Natural killer cell (primary cell): ENCODE results near the gene NKD1. TPM values are rescaled to one million over a fixed set of nuclear protein-coding genes. Genes with fewer than 3 reads are reported as not detected.

ENCODE experiments used
- ATAC-seq, 3 donors: fragments of 150-1000 bp in 2 of 3; fragments of 200-7000 bp in 1 of 3; cut with Tn5 transposase; 1 replicate in 1 of 3; 2 replicates in 2 of 3; pipeline ENCODE4 v1.10.0; 2021; ENCODE audit warnings: mild to moderate bottlenecking in 2 of 3, moderate library complexity in 2 of 3
- DNase-seq, 2 donors: peaks; one replicate each; pipeline versions ENCODE4 v3.0.0 to v3.0.0-alpha.2; 2013 to 2021; ENCODE audit warnings: mixed read lengths in 1 of 2
- H3K27ac ChIP-seq: one replicate; pipeline ENCODE4 v1.5.1; 2013; ENCODE audit warnings: mild to moderate bottlenecking, low read length
- H3K27me3 ChIP-seq: one replicate; pipeline ENCODE4 v1.6.1; 2013; ENCODE audit warnings: low read length; ENCODE audit not compliant: control insufficient read depth, insufficient read depth
- H3K36me3 ChIP-seq: one replicate; pipeline ENCODE4 v1.6.1; 2013; ENCODE audit warnings: low read length; ENCODE audit not compliant: control insufficient read depth, insufficient read depth
- H3K4me1 ChIP-seq: one replicate; pipeline ENCODE4 v1.6.1; 2013; ENCODE audit warnings: low read length; ENCODE audit not compliant: control insufficient read depth, insufficient read depth
- H3K4me3 ChIP-seq: one replicate; pipeline ENCODE4 v1.5.1; 2013; ENCODE audit warnings: low read length
- H3K9me3 ChIP-seq: one replicate; pipeline ENCODE4 v1.6.1; 2013; ENCODE audit warnings: low read length; ENCODE audit not compliant: control insufficient read depth, insufficient read depth
- H3K27ac Mint-ChIP-seq, 2 donors: one replicate each; pipeline ENCODE4 v1.8.0; 2022; ENCODE audit warnings: mild to moderate bottlenecking in 2 of 2, mixed read lengths in 2 of 2, moderate library complexity in 1 of 2
- H3K27me3 Mint-ChIP-seq, 2 donors: one replicate each; pipeline ENCODE4 v1.8.0; 2022; ENCODE audit warnings: low read depth in 2 of 2, mixed read lengths in 2 of 2
- H3K36me3 Mint-ChIP-seq: one replicate; pipeline ENCODE4 v1.8.0; 2022; ENCODE audit warnings: mixed read lengths
- H3K4me1 Mint-ChIP-seq, 2 donors: one replicate each; pipeline ENCODE4 v1.8.0; 2022; ENCODE audit warnings: mixed read lengths in 2 of 2
- H3K4me3 Mint-ChIP-seq: one replicate; pipeline ENCODE4 v1.8.0; 2022; ENCODE audit warnings: mild to moderate bottlenecking, moderate library complexity, mixed read lengths
- H3K9me3 Mint-ChIP-seq, 2 donors: one replicate each; pipeline ENCODE4 v1.8.0; 2022; ENCODE audit warnings: mixed read lengths in 2 of 2
- CTCF ChIP-seq: fragments of 200-600 bp; IDR thresholded peaks from one replicate; pipeline ENCODE4 v1.8.0; 2022; ENCODE audit warnings: antibody characterized with exemption
- WGBS: methylation state at CpG from one replicate; pipeline ENCODE4 v1.1.7; 2013; ENCODE audit warnings: missing lambda C conversion rate; ENCODE audit not compliant: insufficient coverage; 5-methylcytosine and 5-hydroxymethylcytosine counted together
- intact Hi-C: fragments of 100-400 bp; cut with micrococcal nuclease; formaldehyde crosslinking; loops from one replicate; pipeline ENCODE4 v1.14.2; 2022
- total RNA-seq, 4 donors: library from RNA; stranded (reverse); fragments of 120-200 nt in 1 of 4; gene quantifications; one replicate each; pipeline versions ENCODE4 v1.2.3 to v1.2.4, GENCODE V29; 2013 to 2022

The NKD1 gene
- total RNA-seq, 3 donors from 2014 or later (not counting 1 experiment from before 2014, with no cell fraction given), result 0.75 to 1.5 (median 1.0) TPM

- Histone ChIP-seq H3K36me3 (no peaks in the 10 kb centered on the region), H3K27me3 (no peaks in the 10 kb centered on the region), H3K4me1 (peaks cover 17% of the 10 kb centered on the region), H3K27ac (no peak overlapping the region), H3K4me3 (no peak overlapping the region), H3K9me3 (no peaks in the 10 kb centered on the region)
- ATAC-seq (no peak), DNase-seq (no peak)
- TF ChIP-seq CTCF, result no peak
- Mint-ChIP-seq H3K4me1 (peaks cover 13% of the 10 kb centered on the region in 2 donors), H3K27ac (no peak overlapping the region), H3K27me3 (peaks cover 0 to 5% of the 10 kb centered on the region in 2 donors), H3K9me3 (no peaks in the 10 kb centered on the region), H3K36me3 (no peaks in the 10 kb centered on the region), H3K4me3 (no peak overlapping the region)
- intact Hi-C loops, result no loop called here
- 93% methylated on average over 12 of the region's 12 CpGs for WGBS
Observed at GRCh38 chr16:50625374-50625773, 77.2 kb downstream of the NKD1 start.

- TF ChIP-seq CTCF, result no peak
- peak in 1 of 2 donors; percentile 39 for DNase-seq
- peaks cover 17% of the 10 kb centered on the region for H3K4me1 ChIP-seq
- H3K9me3 Mint-ChIP-seq, result no peaks in the 10 kb centered on the region
- peaks cover 0 to 5% of the 10 kb centered on the region in 2 donors for H3K27me3 Mint-ChIP-seq
- H3K4me3 ChIP-seq, result no peak overlapping the region
- no peaks in the 10 kb centered on the region for H3K36me3 Mint-ChIP-seq
- no peaks in the 10 kb centered on the region for H3K9me3 ChIP-seq
- peaks cover 13% of the 10 kb centered on the region in 2 donors for H3K4me1 Mint-ChIP-seq
- H3K27me3 ChIP-seq, result no peaks in the 10 kb centered on the region
- H3K27ac Mint-ChIP-seq, result peak overlapping the region in 1 of 2 donors; percentile 47
- no peaks in the 10 kb centered on the region for H3K36me3 ChIP-seq
- intact Hi-C loops, result no loop called here
- ATAC-seq, result no peak
- 16% methylated on average over 4 of the region's 4 CpGs for WGBS
- no peak overlapping the region for H3K27ac ChIP-seq
- no peak overlapping the region for H3K4me3 Mint-ChIP-seq
Observed at GRCh38 chr16:50626868-50627267, 78.7 kb downstream of the NKD1 start.

GRCh38 chr16:50627419-50627818 is 79.2 kb downstream of the NKD1 start:
- 9% methylated on average over 10 of the region's 10 CpGs for WGBS
- no peaks in the 10 kb centered on the region for H3K36me3 Mint-ChIP-seq
- no peaks in the 10 kb centered on the region for H3K36me3 ChIP-seq
- H3K9me3 Mint-ChIP-seq, result no peaks in the 10 kb centered on the region
- H3K4me3 Mint-ChIP-seq, result peak overlapping the region; percentile 60
- H3K27me3 Mint-ChIP-seq, result peaks cover 0 to 5% of the 10 kb centered on the region in 2 donors
- peaks cover 13% of the 10 kb centered on the region in 2 donors for H3K4me1 Mint-ChIP-seq
- no peaks in the 10 kb centered on the region for H3K9me3 ChIP-seq
- TF ChIP-seq CTCF, result no peak
- DNase-seq (peak in 1 of 2 donors; percentile 74), ATAC-seq (peak; percentile 38 to 73 (median 42))
- peaks cover 17% of the 10 kb centered on the region for H3K4me1 ChIP-seq
- H3K27ac Mint-ChIP-seq, result peak overlapping the region in 1 of 2 donors; percentile 47
- no peak overlapping the region for H3K4me3 ChIP-seq
- H3K27me3 ChIP-seq, result no peaks in the 10 kb centered on the region
- intact Hi-C loops, result no loop called here
- no peak overlapping the region for H3K27ac ChIP-seq

- H3K4me3 Mint-ChIP-seq, result no peak overlapping the region
- 90% methylated on average over 8 of the region's 9 CpGs for WGBS
- intact Hi-C loops, result no loop called here
Observed at GRCh38 chr16:50628156-50628802, 80.1 kb downstream of the NKD1 start.

More at GRCh38 chr16:50628156-50628802, 80.1 kb downstream of the NKD1 start:
- Mint-ChIP-seq H3K9me3 (no peaks in the 10 kb centered on the region), H3K4me1 (peaks cover 13% of the 10 kb centered on the region in 2 donors), H3K27me3 (peaks cover 0 to 5% of the 10 kb centered on the region in 2 donors), H3K27ac (no peak overlapping the region), H3K36me3 (no peaks in the 10 kb centered on the region)
- no peak overlapping the region for H3K4me3 ChIP-seq
- TF ChIP-seq CTCF, result no peak
- no peaks in the 10 kb centered on the region for H3K9me3 ChIP-seq
- H3K27ac ChIP-seq, result no peak overlapping the region
- H3K36me3 ChIP-seq, result no peaks in the 10 kb centered on the region
- H3K27me3 ChIP-seq, result no peaks in the 10 kb centered on the region
- ATAC-seq (no peak), DNase-seq (no peak)
- peaks cover 17% of the 10 kb centered on the region for H3K4me1 ChIP-seq
